Right ventricle myocardium inferior (tissue), 1 donor: Measurements from ENCODE around the gene RPTOR. TPM values are rescaled to one million over a fixed set of nuclear protein-coding genes. Genes with fewer than 3 reads are reported as not detected.

Source experiments
- ATAC-seq: fragments of 200-7000 bp; cut with Tn5 transposase; one replicate; pipeline ENCODE4 v1.9.1; 2020; ENCODE audit warnings: mild to moderate bottlenecking, moderate library complexity
- DNase-seq: peaks from one replicate; pipeline ENCODE4 v3.0.0; 2021; ENCODE audit errors: missing footprints
- intact Hi-C: fragments of 100-400 bp; cut with DNase I; formaldehyde crosslinking; loops from one replicate; pipeline ENCODE4 v1.11.0; 2022
- total RNA-seq: library from RNA; stranded (reverse); fragmentation: NEBNext Ultra II Directional; extraction: Animal tissue kit (Norgen Biotek cat#: 25700); gene quantifications from one replicate; pipeline ENCODE4 v1.2.1, GENCODE V29; 2021
- donor health status: DM: no; HTN: yes; CAD: no; lungs with severe emphysema.

RPTOR gene
- total RNA-seq, 1 donor from 2014 or later, result 18.8 TPM

DNA sequence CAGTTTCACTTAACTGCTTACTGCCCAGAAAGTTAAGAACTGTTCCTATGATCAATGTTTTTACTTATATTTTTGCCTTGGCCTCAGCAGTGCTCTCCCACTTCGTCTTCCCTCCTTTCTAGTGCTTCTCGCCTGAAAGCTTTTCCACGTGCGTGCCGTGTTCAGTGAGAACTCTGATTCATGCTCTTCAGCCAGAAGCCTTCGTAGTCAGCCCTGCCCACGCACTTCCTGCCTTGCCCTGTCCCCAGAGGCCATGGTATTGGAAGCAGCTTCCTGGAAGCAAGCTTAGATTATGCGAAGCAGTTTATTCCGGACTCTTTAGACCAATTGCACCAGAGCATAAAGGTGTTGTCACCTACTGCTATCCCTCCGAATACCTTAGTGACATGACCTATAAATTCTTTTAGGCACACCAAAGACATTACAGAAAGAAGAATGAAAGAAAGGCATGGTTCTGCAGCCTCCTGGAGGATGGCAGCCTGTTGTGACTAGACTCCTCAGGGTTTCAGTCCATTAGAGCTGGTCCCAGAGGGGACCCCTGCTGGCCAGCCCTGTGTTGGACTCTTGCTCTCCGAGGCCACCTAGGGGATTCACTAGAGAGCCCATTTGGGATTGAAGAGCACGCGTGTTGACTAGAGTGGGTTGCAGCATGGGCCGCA lies 105.2 kb downstream of the RPTOR start:
- ATAC-seq (peak; percentile 79), DNase-seq (no peak)
- intact Hi-C loops, result no loop called here

DNA sequence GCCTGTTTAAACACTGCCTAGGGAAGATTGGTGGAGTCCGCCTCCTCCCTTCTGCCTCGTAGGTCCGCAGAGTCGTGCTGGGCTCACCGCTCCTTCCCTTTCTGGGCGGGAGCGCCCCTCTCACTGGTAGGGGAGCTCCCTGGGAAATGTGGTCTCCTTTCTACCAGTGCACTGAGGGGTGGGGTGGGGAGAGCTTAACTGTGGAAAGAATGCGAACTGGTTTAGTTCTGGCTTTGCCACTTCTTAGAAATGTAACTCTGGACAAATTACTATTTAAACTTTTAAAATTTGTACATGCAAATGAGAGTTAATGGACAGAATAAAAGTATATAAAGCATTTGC lies 105.7 kb downstream of the RPTOR start:
- ATAC-seq, result no peak
- DNase-seq, result no peak
- intact Hi-C loops, result no loop called here

DNA sequence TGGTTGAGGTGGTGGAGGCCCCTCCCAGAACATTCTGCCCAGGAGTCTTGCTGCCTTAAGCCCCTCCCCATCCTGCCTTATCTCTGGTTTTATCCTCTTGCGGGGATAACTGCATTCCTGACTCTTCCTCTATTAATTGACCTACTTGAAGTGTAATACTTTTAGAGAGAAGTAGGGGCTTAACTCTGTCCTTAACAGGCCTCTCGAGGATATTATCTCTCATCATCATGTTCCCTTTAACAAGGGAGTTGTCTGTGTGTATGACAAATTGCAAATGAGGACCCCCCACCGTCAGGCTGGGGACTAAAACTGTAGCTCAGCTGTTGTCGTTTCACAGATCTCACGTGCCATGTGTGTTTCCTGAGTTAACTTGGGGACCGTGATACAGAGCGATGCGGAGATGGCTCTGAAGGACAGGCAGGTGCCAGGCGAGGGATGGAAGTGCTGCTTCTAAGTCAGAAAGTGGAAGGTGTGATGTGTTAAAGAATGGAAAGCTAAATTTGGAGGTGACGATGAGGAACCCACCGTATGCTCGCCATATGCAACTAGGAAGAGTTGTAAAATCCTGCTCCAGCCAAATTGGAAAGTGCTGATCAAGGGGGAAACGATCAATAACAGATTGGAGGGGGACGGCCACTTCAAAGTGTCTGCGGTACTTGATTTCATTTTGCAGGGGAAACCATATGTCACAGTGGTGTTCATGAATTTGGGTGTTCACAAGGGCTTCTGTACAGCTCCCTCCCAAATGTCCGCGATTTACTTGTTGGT lies 106.3 kb downstream of the RPTOR start:
- intact Hi-C loops, result no loop called here
- ATAC-seq (no peak), DNase-seq (no peak)

DNA sequence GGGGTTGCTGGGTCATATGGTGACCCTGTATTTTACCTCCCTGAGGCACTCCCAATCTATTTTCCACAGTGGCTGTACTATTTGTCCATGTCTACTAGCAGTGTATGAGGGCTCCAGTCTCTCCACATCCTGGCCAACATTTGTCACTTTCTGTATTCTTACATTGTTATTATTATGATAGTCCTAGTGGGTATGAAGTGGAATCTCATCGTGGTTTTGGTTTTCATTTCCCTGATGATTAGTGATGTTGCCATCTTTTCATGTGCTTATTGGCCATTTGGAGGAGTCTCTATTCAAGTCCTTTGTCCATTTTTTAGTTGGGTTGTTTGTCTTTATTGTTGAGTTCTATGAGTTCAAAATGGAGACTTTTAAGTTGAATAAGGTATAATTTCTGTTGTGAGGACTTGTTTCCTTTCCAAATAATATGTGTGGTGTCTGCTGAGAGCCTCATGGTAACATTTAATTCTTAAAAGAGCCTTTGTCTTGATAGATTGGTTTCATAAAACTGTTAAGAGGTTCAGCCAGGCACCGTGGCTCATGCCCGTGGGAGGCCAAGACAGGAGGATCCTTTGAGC lies 108.2 kb downstream of the RPTOR start:
- DNase-seq (no peak), ATAC-seq (no peak)
- intact Hi-C loops, result no loop called here

DNA sequence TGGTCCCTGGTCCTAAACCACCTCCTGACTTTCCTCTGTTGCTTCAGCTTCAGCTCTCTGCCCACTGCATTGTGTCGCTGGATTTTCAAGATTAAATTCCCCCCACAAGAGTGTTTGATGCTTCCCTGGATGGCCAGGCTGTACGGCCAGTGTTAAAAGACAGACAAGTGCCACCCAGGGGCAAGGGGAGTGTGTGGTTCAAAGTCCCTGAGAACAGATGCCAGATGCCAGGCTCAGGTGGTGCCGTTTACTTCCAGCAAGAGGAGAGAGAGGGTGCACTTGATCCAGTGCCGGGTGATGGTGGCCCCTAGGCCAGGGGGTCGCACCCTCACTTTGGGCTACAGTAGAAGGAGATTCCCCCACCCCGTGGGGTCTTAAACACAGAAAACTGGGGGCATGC lies 109.2 kb downstream of the RPTOR start:
- ATAC-seq (no peak), DNase-seq (no peak)
- intact Hi-C loops, result no loop called here

DNA sequence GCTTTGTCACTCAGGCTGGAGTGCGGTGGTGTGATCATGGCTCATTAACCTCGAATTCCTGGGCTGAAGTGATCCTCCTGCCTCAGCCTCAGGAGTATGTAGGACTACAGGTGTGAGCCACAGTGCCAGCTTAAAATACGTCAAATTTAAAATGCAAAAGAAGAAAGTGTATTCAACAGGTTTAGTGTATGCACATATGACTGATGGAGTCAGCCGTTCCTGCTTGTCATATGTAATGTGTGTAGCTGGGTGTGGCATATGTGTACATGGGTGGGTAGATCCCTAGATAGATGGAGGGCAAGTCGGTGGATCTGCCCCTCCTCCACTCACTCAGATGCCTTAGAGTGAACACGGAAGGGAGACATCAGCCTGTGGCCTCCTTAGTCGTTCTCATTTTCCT lies 111.0 kb downstream of the RPTOR start:
- DNase-seq, result no peak
- no peak for ATAC-seq
- intact Hi-C loops, result no loop called here

DNA sequence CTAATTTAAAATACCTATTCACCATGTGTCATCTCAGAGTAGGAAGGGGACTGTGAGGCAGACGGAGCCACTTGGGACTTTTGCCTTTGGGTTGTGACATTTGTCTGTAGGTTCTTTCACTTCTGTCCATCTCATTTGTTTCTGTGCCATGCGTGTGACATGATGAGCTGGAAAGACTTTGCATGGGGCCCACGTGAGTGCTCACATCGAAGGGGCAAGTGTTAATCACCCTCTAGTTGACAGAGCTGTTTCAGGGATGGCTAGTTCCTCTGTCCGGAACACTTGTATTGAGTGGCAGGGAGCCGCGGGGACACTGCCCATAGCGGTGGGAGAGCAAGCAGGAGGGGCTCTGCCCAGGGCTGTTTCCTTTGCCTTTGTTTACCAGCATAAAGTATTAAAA lies 112.0 kb downstream of the RPTOR start:
- no peak for DNase-seq
- intact Hi-C loops, result no loop called here
- ATAC-seq, result no peak

DNA sequence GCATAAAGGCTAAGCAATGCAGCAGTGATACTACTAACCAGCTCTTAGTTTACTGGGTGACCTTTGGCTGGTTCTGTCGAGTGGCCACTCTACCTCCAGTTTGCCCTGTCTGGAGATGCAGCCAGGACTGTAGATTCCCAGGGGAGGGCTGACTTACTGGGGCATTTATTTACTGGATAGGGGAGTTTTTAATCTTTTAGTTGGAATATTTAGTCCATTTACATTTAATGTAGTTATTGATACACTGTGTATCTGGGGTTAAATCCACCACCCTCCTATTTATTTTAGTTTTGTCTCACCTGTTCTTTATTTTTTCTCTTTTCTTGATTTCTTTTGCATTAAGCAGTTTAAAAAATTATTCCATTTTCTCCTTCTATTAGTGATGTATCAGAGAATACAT lies 112.9 kb downstream of the RPTOR start:
- no peak for DNase-seq
- ATAC-seq, result no peak
- intact Hi-C loops, result no loop called here

DNA sequence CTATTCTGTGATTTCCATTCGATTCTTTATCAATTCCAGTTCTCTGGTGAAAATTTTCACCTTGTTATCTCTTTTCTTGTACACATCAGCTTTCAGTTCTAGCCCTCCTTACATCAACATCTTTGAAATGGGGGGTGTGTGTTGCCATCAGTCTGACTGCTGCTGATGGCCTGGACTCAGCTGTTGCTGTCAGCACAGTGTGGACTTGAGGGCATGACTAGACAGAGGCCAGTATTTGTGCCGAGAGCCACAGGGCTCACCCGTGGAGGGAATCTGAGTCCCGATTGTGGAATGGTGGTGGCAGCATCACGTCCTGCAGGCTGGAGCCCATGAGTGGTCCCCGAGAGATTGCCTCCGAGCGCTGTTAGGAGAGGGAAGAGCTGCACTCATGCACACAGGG lies 114.2 kb downstream of the RPTOR start:
- DNase-seq, result no peak
- intact Hi-C loops, result no loop called here
- no peak for ATAC-seq

DNA sequence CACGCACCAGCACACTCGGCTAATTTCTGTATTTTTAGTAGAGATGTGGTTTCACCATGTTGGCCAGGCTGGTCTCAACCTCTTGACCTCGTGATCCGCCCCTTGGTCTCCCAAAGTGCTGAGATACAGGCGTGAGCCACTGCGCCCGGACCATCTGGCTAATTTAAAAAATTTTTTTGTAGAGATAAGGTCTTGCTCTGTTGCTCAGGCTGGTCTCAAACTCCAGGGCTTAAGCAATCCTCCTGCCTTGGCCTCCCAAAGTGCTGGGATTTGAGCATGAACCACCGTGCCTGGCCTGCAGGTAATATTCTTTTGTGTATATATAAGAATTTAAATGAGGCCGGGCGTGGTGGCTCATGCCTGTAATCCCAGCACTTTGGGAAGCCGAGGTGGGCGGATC lies 115.0 kb downstream of the RPTOR start:
- intact Hi-C loops, result no loop called here
- ATAC-seq, result no peak
- DNase-seq, result no peak

DNA sequence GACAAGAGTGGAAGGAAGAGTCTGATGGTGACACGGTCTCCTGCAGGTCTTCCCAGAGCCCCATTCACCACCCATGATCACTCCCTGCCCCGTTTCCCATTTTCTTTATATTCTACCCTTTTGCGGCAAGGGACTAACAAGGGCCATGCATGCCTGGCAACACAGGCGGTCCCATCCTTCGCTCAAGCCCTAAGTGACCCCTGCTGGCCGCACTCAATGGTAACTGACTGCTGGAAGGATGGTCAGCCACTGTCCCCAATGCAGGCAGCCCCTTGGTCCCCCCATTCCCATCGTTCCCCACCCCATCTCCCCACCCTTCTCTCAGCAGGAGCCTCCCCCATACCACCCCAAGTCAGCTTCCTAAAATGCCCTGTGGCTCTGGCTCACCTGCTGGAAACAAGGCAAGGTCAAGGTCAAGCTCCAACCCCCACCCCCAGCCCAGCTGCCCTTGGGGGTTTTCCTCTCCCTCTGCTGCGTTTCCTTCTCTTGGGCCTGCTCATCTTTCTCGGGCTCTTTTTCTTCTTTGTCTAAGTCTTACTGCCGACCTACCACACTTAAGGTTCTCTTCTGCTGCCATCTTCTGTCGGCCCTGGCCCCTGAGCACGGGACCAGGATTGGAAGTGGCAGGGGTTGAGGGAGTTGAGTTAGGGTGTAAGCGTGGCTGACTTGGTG lies 116.0 kb downstream of the RPTOR start:
- intact Hi-C loops, result no loop called here
- DNase-seq (no peak), ATAC-seq (no peak)

DNA sequence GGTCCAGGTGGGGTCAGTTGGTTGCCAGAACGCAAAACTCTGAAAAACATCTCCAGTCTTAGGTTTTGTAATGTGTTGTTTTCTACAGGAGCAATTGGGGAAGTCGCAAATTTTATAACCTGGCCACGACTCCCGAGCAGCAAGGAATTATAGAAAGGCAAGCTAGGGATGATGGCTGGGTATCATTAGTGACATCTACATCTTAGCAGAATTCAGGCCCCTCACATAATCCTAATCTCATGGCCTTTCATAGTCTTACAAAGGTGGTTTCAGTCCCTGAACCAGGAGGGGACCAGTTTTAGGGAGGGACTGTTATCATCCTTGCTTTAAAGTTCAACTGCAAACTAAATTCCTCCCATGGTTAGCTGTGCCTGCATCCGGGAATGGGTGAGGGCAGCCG lies 117.9 kb downstream of the RPTOR start:
- DNase-seq (no peak), ATAC-seq (no peak)
- intact Hi-C loops, result no loop called here

DNA sequence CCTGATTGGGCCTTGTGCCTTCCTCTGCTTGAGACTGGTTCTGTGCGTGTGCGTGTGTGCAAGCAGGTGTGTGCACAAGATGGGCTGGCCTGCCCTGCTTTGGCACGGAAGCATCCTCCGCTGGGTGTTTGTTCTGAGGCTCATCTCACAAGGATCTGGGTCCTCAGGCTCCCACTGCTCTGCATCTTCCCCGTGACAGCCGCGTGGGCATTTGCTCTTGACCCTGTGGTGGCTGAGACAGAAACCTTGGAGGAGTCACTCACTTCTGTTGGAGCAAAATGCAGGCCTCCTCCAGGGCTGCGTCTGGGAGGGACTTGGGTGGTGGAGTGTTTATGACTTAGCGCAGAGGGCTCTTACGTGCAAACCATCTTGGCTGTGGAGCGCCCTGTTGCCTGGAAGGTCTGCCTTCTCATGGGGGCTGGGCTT lies 119.2 kb downstream of the RPTOR start:
- DNase-seq, result no peak
- intact Hi-C loops, result no loop called here
- peak; percentile 52 for ATAC-seq

DNA sequence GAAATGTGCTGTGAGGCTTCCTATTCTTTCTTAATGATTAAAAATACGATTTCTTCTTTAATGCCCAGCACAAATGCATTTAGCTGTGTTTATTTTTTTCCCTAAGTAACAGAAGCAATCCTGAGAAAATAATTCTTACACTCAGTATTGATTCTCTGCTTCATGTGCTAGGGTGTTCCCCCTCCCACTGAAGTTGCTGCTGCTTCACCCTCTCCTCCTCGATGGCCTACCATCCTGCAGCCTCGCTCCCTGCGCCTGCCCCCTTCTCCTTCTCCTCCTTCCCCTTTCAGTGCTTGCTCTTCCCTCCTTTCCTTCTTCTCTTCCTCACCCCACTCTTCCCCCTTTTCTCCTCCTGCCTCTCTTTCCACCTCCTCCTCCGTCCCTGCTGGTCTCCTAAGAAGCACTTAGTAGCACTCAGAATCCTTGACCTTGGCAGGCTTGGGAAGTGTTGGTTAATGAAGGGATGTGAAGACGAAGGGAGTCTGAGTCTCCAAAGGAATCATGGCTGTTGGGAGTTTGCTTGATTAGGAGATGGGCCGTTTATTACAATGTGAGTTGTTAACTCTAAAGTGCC lies 119.7 kb downstream of the RPTOR start:
- no peak for DNase-seq
- ATAC-seq, result no peak
- intact Hi-C loops, result no loop called here

DNA sequence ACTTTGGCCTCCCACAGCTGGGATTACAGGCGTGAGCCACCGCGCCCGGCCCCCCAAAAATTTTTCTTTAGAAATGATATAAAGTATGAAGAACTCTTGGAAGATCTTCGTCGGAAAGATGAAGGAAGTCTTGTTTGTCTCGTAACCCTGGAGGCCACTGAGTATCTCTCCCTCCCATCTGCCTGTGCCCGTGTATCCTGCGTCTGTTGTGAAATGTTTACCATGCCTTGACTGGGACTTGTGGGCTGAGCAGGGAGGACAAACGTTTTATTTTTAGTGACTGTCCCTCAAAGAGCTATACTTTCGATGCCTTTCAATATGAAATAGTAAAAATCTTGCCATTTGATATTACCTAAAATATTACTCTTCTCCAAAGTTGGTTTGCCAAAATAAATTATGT lies 121.2 kb downstream of the RPTOR start:
- no peak for ATAC-seq
- no peak for DNase-seq
- intact Hi-C loops, result no loop called here

DNA sequence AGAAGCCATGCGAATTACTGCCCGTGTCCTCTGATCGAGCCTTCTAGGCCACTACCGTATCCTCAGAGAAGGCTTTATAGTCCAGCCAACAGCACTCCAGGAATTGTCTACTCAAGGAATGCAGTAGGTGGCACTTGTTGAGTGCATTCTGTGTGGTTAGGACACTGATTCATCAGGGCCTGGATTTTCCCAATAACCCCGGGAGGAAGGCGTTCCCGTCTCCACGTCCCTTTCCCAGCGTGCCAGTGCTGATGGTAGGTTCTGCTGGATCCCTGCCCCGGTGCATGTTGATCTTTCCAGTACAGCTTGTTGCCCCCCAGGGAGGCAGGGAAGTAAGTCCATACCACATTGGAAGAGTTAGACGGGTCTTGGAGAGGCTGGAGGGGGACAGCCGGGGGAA lies 122.2 kb downstream of the RPTOR start:
- no peak for ATAC-seq
- no peak for DNase-seq
- intact Hi-C loops, result no loop called here

DNA sequence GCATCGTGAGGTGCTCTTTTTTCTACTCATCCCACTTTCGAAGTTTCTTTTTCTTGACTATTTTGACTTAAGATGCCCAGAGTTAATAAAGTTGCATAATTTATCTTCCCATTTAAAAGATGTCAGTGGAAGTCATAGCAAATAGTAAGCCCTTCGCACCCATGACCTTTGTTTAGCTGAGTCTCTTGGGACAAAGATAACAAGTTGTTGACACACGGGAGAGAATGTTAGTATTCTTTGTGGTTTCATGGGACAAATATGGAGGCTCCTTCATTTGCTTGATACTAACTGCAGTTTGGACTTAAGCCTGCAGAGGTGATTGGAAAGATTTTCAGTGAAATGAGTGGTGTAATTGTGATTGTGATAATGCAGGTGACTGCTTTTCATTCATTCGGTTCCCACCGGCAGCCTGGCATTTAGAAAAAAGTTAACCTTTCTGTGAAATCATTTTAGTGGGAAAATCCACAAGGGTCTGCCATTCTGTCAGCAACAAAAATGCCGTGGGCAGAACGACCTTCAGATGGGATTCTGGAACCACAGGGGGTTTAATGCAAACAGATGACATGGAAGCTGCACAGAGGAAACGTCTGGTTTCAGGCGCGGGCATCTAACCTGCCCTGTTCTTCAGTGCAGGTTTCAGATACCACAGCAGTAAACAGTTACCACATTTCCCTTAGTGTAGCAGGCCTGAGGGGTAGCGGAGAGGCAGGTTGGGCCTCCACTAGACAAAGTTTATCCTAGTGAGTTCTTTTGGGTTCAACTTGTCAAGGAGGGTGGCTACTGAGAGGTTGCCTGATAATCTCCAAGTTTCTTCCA lies 123.0 kb downstream of the RPTOR start:
- intact Hi-C loops, result no loop called here
- ATAC-seq, result no peak
- DNase-seq, result no peak

DNA sequence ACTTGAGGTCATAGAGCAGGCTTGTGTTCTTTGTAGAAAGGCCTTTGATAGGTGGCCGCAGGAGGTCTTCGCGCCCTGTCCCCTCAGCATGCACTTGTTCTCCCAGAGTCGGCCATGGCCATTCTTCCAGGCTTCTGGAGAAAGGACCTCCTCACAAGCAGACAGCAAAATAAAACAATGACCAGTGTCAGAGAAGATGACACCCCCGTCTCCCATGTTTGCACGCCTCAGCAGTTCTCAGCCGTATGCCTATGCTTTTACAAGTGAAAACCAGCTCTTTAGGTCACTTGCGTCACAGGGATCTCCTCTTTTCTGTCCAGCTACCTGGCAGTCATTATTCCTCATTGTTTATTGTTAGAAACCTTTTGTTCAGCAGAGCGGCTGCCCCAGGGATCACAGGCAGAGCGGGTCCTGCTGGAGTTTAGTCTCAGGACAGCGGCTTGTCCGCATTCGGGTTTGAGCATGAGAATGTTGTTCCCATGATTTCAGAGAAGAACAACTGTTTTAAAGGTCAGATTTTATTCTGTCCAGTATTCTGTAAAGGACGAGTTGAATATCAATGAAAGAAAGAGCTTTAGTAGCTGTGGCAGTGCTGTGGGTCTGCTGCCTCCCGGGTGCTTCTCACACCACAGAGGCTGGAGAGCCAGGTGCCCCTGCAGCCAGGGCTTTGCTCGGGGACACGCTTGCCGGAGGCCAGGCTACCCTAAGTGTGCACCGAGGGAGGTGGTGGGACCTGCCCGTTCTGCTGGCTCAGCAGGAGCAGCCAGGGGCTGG lies 123.9 kb downstream of the RPTOR start:
- DNase-seq (no peak), ATAC-seq (no peak)

More for the DNA sequence above, 123.9 kb downstream of the RPTOR start:
- intact Hi-C loops, result no loop called here
